Measurements from ENCODE around the gene RARRES1.

The RARRES1 gene

GRCh38 chr3:158768881-158769543, 36.8 kb upstream of the RARRES1 start:
- Histone ChIP-seq H3K9ac (ENCODE audit: low read length) (no peak overlapping the region), H3K27ac (ENCODE audit: low read length) (no peak overlapping the region)
- no peak for DNase-seq

DNA sequence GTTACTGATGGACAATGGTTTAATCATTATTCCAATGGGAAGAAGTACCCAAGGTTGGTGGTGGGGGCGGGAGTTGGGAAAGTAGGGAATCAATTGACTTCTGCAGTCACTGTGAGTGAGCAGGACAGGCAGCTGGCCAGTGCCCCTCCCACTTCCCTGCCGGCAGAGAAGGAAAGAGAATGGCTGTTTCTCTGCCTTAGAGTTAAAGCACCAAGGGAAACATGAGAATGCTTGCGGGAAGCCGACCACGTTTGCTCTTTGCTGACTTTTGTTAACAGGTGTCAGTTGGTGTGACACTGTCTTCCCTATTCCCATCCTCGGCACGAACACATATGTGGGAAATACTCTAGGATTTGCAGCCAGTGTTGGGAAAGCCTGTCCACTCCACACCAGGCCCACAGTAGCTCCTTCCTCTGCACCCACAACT, 36.1 kb upstream of the RARRES1 start:
- peaks cover 4% of the 10 kb centered on the region; the same call in 1 of the 2 replicates for H3F3A ChIP-seq (ENCODE audit: insufficient read depth, low read length)
- H3K27ac ChIP-seq (ENCODE audit: low read length), result no peak overlapping the region

More at GRCh38 chr3:158768881-158769543, 36.8 kb upstream of the RARRES1 start:
- no peak overlapping the region for H3K4me2 ChIP-seq (ENCODE audit: low read depth, low read length)
- H3K36me3 ChIP-seq (replicated peaks; ENCODE audit: insufficient read depth, low read length), result no peaks in the 10 kb centered on the region
- no peaks in the 10 kb centered on the region for H3K79me2 ChIP-seq (ENCODE audit: low read length)
- H3K4me1 ChIP-seq (ENCODE audit: low read length), result peaks cover 13% of the 10 kb centered on the region
- no peaks in the 10 kb centered on the region for H3K9me2 ChIP-seq (replicated peaks; ENCODE audit: insufficient read depth, low read length)
- H4K20me1 ChIP-seq (ENCODE audit: insufficient read depth, low read length), result no peaks in the 10 kb centered on the region
- H3F3A ChIP-seq (ENCODE audit: insufficient read depth, low read length), result peaks cover 4% of the 10 kb centered on the region; the same call in 1 of the 2 replicates
- no peak overlapping the region for H2AFZ ChIP-seq (ENCODE audit: low read length)
- H3K4me3 ChIP-seq (ENCODE audit: low read length), result no peak overlapping the region
- no peaks in the 10 kb centered on the region for H3K9me3 ChIP-seq (replicated peaks; ENCODE audit: insufficient read depth, low read length)
- TF ChIP-seq EZH2 (optimal IDR thresholded peaks at IDR 0.05; ENCODE audit: low read depth, low read length) (no peak), EZH2phosphoT487 (IDR thresholded peaks at IDR 0.05; ENCODE audit: low read length) (no peak)
- TF ChIP-seq, protein P1, sequence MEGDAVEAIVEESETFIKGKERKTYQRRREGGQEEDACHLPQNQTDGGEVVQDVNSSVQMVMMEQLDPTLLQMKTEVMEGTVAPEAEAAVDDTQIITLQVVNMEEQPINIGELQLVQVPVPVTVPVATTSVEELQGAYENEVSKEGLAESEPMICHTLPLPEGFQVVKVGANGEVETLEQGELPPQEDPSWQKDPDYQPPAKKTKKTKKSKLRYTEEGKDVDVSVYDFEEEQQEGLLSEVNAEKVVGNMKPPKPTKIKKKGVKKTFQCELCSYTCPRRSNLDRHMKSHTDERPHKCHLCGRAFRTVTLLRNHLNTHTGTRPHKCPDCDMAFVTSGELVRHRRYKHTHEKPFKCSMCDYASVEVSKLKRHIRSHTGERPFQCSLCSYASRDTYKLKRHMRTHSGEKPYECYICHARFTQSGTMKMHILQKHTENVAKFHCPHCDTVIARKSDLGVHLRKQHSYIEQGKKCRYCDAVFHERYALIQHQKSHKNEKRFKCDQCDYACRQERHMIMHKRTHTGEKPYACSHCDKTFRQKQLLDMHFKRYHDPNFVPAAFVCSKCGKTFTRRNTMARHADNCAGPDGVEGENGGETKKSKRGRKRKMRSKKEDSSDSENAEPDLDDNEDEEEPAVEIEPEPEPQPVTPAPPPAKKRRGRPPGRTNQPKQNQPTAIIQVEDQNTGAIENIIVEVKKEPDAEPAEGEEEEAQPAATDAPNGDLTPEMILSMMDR (IDR thresholded peaks at IDR 0.05; ENCODE audit: low read length), result no peak
- H3K27me3 ChIP-seq (replicated peaks; ENCODE audit: insufficient read depth, low read length), result no peaks in the 10 kb centered on the region

GRCh38 chr3:158766364-158766763, 34.1 kb upstream of the RARRES1 start:
- peaks cover 4% of the 10 kb centered on the region; the same call in 1 of the 2 replicates for H3F3A ChIP-seq (ENCODE audit: insufficient read depth, low read length)
- no peaks in the 10 kb centered on the region for H3K79me2 ChIP-seq (ENCODE audit: low read length)
- no peaks in the 10 kb centered on the region for H4K20me1 ChIP-seq (ENCODE audit: insufficient read depth, low read length)
- peaks cover 13% of the 10 kb centered on the region for H3K4me1 ChIP-seq (ENCODE audit: low read length)
- H3K9ac ChIP-seq (ENCODE audit: low read length), result no peak overlapping the region
- no peaks in the 10 kb centered on the region for H3K36me3 ChIP-seq (replicated peaks; ENCODE audit: insufficient read depth, low read length)
- no peak overlapping the region for H2AFZ ChIP-seq (ENCODE audit: low read length)
- no peaks in the 10 kb centered on the region for H3K27me3 ChIP-seq (replicated peaks; ENCODE audit: insufficient read depth, low read length)
- H3K9me2 ChIP-seq (replicated peaks; ENCODE audit: insufficient read depth, low read length), result no peaks in the 10 kb centered on the region
- H3K27ac ChIP-seq (ENCODE audit: low read length), result no peak overlapping the region
- no peak for DNase-seq
- H3K4me3 ChIP-seq (ENCODE audit: low read length), result no peak overlapping the region
- H3K4me2 ChIP-seq (ENCODE audit: low read depth, low read length), result no peak overlapping the region
- no peaks in the 10 kb centered on the region for H3K9me3 ChIP-seq (replicated peaks; ENCODE audit: insufficient read depth, low read length)
- TF ChIP-seq EZH2 (optimal IDR thresholded peaks at IDR 0.05; ENCODE audit: low read depth, low read length) (no peak), EZH2phosphoT487 (IDR thresholded peaks at IDR 0.05; ENCODE audit: low read length) (no peak)
- TF ChIP-seq, protein P1 (IDR thresholded peaks at IDR 0.05; ENCODE audit: low read length), result no peak

More for the DNA sequence above, 36.1 kb upstream of the RARRES1 start:
- H3K9me3 ChIP-seq (replicated peaks; ENCODE audit: insufficient read depth, low read length), result no peaks in the 10 kb centered on the region
- no peak overlapping the region for H3K4me3 ChIP-seq (ENCODE audit: low read length)
- no peak overlapping the region for H3K4me2 ChIP-seq (ENCODE audit: low read depth, low read length)
- H3K27me3 ChIP-seq (replicated peaks; ENCODE audit: insufficient read depth, low read length), result no peaks in the 10 kb centered on the region
- TF ChIP-seq EZH2 (optimal IDR thresholded peaks at IDR 0.05; ENCODE audit: low read depth, low read length) (no peak), EZH2phosphoT487 (IDR thresholded peaks at IDR 0.05; ENCODE audit: low read length) (no peak)
- TF ChIP-seq, protein P1 (IDR thresholded peaks at IDR 0.05; ENCODE audit: low read length), result no peak
- H3K9ac ChIP-seq (ENCODE audit: low read length), result no peak overlapping the region
- H3K36me3 ChIP-seq (replicated peaks; ENCODE audit: insufficient read depth, low read length), result no peaks in the 10 kb centered on the region
- H3K4me1 ChIP-seq (ENCODE audit: low read length), result peaks cover 13% of the 10 kb centered on the region
- no peaks in the 10 kb centered on the region for H4K20me1 ChIP-seq (ENCODE audit: insufficient read depth, low read length)
- no peaks in the 10 kb centered on the region for H3K79me2 ChIP-seq (ENCODE audit: low read length)
- DNase-seq, result no peak
- no peaks in the 10 kb centered on the region for H3K9me2 ChIP-seq (replicated peaks; ENCODE audit: insufficient read depth, low read length)
- no peak overlapping the region for H2AFZ ChIP-seq (ENCODE audit: low read length)

Data from MM.1S (cell line).